Stimulated activated CD4-positive, alpha-beta T cell treated with anti-CD3 and anti-CD28 coated beads, TNF-alpha, amount 100 ng/mL, for 48 hours (primary cell): ENCODE data around the gene ACSL1.
"Not testable (repeated sequence)": the region's sequence is repeated elsewhere in the genome, so short reads cannot be mapped to it uniquely, and the experiment has no call there.

Experiments used
- DNase-seq, 3 donors: peaks; one replicate each; pipeline ENCODE4 v3.0.0-alpha.2; 2020; ENCODE audit warnings: low read depth in 3 of 3

Gene ACSL1

GRCh38 chr4:184839075-184839399 is 13.3 kb upstream of the ACSL1 start:
- DNase-seq = not testable (repeated sequence)

GRCh38 chr4:184838249-184839074 is 12.7 kb upstream of the ACSL1 start:
- DNase-seq = no peak

- DNase-seq = no peak
Measured at GRCh38 chr4:184836613-184837012, 10.8 kb upstream of the ACSL1 start.

DNA sequence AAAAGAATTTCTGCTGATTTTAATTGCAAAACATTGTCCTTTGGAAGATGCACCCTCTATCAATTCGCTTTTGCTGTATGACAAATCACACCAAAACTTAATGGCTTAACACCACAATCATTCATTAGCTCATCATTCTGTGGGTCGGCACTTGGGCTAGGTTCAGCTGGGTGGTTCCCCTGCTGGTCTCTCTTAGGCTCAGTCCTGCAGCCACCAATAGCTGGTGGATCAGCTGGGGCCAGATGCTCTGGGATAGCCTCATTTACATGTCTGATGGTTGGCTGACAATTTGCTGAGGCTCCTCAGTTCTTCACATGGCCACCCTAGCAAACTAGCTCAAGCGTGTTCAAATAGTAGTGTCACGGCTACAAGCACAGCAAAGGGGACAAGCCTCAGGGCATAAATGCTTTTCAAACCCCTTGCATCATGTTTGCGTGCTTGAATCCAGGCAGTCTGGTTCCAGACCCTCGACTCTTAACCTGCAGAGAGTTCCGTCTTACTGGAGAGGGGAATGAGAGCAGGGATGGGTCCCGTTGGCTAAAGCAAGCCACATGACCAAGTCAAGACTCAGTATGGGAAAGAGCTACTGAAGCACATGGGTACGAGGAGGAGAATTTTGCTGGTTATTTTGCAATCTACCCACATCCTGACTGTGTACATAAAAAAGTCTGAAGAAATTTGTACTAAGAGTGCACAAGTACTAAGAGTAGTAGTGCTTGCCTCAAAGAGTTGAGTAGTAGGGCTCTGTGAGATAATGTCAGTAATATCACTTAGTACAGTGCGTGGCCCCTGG is 7.5 kb upstream of the ACSL1 start:
- DNase-seq = no peak

DNA sequence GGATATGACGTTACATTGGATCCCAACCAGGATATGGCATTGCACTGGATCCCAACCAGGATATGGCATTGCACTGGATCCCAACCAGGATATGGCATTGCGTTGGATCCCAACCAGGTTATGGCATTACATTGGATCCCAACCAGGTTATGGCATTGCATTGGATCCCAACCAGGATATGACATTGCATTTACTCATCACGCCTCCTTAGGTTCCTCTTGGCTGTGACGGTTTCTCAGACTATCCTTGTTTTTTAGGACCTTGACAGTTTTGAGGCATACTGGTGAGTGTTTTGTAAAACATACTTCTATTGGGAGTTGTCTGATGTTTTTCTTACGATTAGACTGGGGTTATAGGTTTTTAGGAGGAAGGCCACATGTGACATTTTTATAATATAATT is 5.4 kb upstream of the ACSL1 start:
- DNase-seq = no peak

GRCh38 chr4:184826691-184827270 is 1.0 kb upstream of the ACSL1 start:
- DNase-seq = no peak

DNA sequence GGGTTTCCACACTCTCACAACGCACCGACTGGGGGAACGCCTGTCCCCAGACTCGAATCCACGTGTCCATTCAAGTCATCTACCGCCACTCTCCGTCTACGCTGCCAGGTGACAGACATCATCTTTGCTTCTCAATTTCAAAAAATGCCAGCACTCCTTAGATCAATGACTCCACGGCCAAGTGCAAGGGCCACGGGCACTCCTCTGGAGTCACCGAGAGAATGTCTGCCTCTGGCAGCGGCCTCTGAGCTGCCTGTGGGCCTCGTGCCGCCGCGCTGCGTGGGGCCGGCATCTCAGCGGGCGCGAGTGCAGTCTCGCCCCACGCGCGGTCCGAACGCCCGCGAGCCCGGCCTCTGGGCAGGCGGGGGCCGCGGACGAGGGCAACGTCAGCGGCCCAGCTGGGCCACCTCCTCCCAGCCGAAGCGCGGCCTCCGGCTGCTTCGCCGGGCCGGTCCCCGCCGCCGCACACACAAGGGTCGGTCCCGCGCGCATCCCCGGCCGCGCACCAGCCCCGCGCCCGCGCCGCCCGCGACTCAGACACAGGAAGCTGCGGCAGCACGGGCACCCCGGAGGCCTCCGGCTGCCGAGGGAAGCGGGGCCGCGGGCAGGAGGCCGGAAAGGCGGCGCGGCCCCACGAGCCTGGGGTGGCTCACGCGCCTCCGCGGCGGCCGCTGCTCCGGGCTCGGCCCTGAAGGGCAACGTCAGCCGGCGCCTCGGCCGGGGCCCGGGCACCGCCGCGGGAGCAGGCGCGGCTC is 450 bp downstream of the ACSL1 start:
- peak in 2 of 3 donors; percentile 13 to 22 for DNase-seq

DNA sequence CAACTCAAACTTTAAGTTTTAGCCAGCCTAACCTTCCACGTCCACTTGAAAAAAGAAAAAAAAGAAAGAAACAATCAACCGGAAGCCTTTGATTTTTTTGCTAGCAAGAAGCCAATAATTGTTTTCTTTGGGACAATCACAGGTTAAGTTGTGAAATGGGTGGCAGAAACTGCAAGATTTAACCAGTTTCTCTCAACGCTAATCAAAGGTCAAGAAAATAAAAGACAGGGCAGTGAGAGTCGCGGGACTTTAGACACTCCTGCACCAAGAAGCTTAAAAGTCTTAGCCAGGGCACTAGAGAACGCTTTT is 1.0 kb downstream of the ACSL1 start:
- no peak for DNase-seq

DNA sequence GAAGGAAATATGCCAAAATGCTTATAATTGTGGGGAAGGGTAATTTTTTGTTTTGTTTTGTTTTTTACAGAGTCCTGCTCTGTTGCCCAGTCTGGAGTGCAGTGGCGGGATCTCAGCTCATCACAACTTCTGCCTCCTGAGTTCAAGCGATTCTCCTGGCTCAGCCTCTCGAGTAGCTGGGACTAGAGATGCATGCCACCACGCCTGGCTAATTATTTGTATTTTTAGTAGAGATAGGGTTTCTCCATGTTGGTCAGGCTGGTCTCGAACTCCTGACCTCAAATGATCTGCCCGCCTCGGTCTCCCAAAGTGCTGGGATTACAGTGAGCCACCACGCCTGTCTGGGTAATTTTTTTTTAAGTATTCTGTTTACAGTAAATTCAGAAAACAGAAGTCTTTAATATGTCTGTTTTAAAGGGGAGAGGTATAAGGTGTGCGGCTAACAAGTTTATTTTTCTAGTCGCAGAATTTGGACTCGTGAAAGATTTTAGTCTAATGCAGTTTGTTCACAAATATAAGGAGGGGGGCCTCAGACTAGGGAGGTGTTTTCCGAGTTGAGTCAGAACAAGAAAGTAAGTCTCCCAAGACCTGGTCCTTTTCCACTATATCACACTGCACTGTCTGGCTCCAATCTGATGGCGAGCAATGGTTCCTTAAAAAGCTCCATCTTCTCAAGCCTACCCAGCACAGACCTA is 1.5 kb downstream of the ACSL1 start:
- DNase-seq = no peak

DNA sequence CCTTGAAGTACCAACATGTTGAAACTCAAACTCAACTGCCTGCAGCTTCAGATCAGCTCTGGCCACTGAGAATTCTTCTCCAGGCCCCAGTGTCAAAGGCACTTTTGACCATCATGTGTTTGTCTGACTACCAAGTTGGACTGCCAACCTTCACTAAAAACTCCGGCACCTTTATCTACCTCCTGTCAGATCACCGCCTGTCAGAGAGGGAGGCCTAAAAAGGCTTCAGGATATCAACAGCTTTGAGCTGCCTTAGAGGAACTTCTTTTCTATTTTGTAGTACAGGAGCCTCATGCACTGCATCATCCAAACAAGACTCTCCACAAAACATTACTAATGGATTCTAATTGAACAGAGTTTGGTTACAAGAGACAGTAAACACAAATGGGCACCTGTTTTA is 2.8 kb downstream of the ACSL1 start:
- DNase-seq = no peak

DNA sequence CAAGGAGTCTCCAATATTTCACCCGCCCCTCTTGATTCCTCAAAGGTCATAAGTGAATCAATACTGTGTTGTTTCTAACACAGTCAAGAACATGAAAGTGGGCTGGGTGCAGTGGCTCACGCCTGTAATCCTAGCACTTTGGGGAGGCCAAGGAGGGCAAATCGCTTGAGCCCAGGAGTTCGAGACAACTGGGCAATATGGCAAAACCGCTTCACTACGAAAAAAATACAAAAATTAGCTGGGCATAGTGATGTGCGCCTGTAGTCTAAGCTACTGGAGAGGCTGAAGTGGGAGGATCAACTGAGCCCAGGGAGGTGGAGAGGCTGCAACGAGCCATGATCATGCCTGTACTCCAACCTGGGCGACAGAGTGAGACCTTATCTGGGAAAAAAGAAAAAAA is 3.4 kb downstream of the ACSL1 start:
- DNase-seq = no peak

- DNase-seq = no peak
Measured at GRCh38 chr4:184821242-184821641, 4.5 kb downstream of the ACSL1 start.

DNA sequence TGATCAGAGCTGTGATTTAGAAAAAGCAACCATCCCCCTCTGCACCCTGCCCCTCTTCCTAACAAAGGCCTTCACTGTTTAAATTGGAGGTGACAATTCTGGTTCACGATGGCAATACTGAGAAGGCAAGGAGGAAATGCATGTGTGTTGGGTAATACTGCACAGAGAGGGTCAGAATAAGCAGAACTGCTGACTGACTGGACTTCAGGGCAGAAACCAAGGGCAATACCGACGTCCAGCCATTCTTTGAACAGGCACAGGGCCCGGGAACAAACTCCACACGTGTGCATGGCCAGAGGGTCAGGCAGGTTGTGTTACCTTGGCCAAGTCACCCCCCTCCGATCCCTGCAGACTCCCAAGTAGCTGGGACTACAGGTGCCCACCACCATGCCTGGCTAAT is 6.0 kb downstream of the ACSL1 start:
- DNase-seq = no peak

DNA sequence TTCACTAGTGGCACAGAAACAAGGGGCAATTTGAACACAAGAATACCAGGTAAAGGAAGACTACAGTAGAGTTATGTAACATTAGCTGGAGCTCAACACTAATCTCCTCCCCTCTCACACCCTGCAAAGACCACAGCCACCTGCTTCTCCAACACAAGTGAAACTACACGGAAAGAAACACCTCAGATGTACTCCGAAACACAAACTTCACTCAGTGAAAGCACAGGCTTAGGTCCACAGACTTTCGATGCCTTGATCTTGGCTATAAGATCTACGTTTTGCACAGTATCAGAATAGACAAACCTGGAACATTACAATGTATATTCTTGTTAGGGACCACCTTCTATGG is 7.6 kb downstream of the ACSL1 start:
- no peak for DNase-seq

DNA sequence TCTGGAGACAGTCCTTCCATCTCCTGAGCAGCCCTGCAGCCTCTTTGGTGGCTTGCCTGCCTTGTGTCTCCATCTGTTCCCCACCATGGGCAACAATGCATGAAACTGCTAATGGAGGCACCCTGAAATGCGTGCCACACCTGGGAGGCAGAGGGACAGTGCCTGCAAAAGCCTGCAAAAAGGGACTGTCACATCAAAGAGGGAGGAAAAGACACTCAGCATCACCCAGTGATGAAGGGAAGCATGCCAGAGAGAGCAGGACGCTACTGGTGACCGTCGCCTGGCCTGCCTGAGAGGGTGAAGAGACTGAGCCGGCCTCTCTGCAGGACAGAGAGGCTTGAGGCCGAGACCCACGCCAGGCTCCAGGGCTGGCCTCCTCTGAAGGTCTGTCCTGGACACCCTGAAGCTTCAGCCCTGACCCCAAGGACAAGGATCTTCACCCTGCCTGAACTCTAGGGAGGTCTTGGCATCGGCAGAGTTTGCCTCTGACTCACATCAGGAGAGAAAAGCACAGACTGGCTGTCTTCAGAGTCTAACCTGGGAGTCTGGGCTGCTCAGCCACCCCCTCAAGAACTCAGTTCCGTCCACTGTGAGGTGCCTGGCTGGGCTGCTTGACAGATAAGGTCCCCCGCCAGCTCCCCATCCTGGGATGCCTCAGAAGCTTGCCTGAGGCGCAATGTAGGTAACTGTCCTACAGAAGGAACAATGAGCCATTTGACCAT is 8.1 kb downstream of the ACSL1 start:
- DNase-seq = no peak

DNA sequence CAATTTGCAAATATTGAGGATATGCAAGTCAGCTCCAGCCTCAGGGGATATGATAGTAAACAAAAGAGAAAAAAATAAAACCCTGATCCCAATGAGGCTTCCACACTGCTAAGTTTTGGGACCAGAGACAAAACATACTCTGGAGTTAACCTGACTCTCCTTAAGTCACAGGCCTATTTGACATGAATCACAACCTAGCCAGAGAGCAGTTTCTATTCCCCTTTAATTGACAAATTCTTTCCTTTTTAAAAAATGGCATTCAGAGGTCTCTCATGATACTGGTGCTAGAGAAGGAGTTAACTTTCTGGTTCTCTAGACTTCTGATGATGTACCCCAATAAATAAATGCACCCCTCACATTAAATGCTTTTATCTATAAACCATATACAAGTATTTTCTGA is 8.8 kb downstream of the ACSL1 start:
- DNase-seq = no peak

- no peak for DNase-seq
Measured at GRCh38 chr4:184815046-184815877, 10.5 kb downstream of the ACSL1 start.

- DNase-seq = no peak
Measured at GRCh38 chr4:184814686-184815045, 11.1 kb downstream of the ACSL1 start.

- no peak for DNase-seq
Measured at GRCh38 chr4:184812651-184813181, 13.1 kb downstream of the ACSL1 start.

GRCh38 chr4:184812199-184812542 is 13.6 kb downstream of the ACSL1 start:
- DNase-seq = no peak
